HG03571 (cell line): ENCODE measurements around the gene BTG4.

Experiments used
- ATAC-seq: cut with Tn5 transposase; IDR thresholded peaks from one replicate; pipeline ENCODE4 v1.9.1; 2021; ENCODE audit not compliant: unreplicated experiment

Gene BTG4

GRCh38 chr11:111456859-111457730 is 55.1 kb downstream of the BTG4 start:
- ATAC-seq, result no peak

GRCh38 chr11:111456086-111456858 is 55.9 kb downstream of the BTG4 start:
- ATAC-seq, result no peak

GRCh38 chr11:111455291-111456085 is 56.7 kb downstream of the BTG4 start:
- ATAC-seq, result no peak

GRCh38 chr11:111454561-111455192 is 57.5 kb downstream of the BTG4 start:
- no peak for ATAC-seq

GRCh38 chr11:111452817-111453552 is 59.2 kb downstream of the BTG4 start:
- no peak for ATAC-seq

- ATAC-seq, result no peak
These were observed 60.0 kb downstream of the BTG4 start for GRCh38 chr11:111452146-111452545.

GRCh38 chr11:111450480-111451320 is 61.5 kb downstream of the BTG4 start:
- ATAC-seq, result peak; percentile 74

- ATAC-seq, result no peak
These were observed 62.3 kb downstream of the BTG4 start for GRCh38 chr11:111449696-111450479.

- no peak for ATAC-seq
These were observed 63.2 kb downstream of the BTG4 start for GRCh38 chr11:111448831-111449557.

- ATAC-seq, result no peak
These were observed 63.8 kb downstream of the BTG4 start for GRCh38 chr11:111448414-111448813.

GRCh38 chr11:111447931-111448330 is 64.3 kb downstream of the BTG4 start:
- ATAC-seq, result no peak

GRCh38 chr11:111447112-111447471 is 65.1 kb downstream of the BTG4 start:
- no peak for ATAC-seq

GRCh38 chr11:111446404-111447111 is 65.6 kb downstream of the BTG4 start:
- ATAC-seq, result peak; percentile 82

- no peak for ATAC-seq
These were observed 66.6 kb downstream of the BTG4 start for GRCh38 chr11:111445586-111445985.
